Neural cell (in vitro differentiated cells): ENCODE results near the gene SLC39A10. TPM values are rescaled to one million over a fixed set of nuclear protein-coding genes. Genes with fewer than 3 reads are reported as not detected.

Experiments
- H2AFZ ChIP-seq: fragments of 200-600, 300-800 bp; sonication (generic), shearing (Covaris generic); 2 replicates; pipeline ENCODE4 v1.6.0; 2014; ENCODE audit warnings: low read depth, mild to moderate bottlenecking, antibody characterized with exemption, low read length, moderate library complexity
- H3F3A ChIP-seq: fragments of 200-600 bp; shearing (Covaris generic); 2 replicates; pipeline ENCODE4 v1.6.1; 2016; ENCODE audit warnings: mild to moderate bottlenecking, moderate library complexity, mixed read lengths, antibody characterized with exemption, low read length; ENCODE audit not compliant: insufficient read depth, poor library complexity, severe bottlenecking
- H3K27ac ChIP-seq: fragments of 200-600, 300-800 bp; sonication (generic), shearing (Covaris generic); 2 replicates; pipeline ENCODE4 v1.5.1; 2014; ENCODE audit warnings: mild to moderate bottlenecking, low read length, moderate library complexity
- H3K27me3 ChIP-seq: fragments of 300-800, 200-600 bp; sonication (generic), shearing (Covaris generic); 2 replicates; pipeline ENCODE4 v1.6.0; 2014; ENCODE audit warnings: mild to moderate bottlenecking, low read depth, low read length, moderate library complexity; ENCODE audit not compliant: insufficient read depth
- H3K36me3 ChIP-seq: fragments of 300-800, 200-600 bp; sonication (generic), shearing (Covaris generic); 2 replicates; pipeline ENCODE4 v1.5.1; 2014; ENCODE audit warnings: mild to moderate bottlenecking, antibody characterized with exemption, low read length, moderate library complexity; ENCODE audit not compliant: insufficient read depth
- H3K4me2 ChIP-seq: fragments of 300-800, 200-600 bp; sonication (generic), shearing (Covaris generic); 2 replicates; pipeline ENCODE4 v1.6.0; 2014; ENCODE audit warnings: mild to moderate bottlenecking, low read length
- H3K4me3 ChIP-seq: fragments of 300-800, 200-600 bp; sonication (generic), shearing (Covaris generic); 2 replicates; pipeline ENCODE4 v1.5.1; 2014; ENCODE audit warnings: mild to moderate bottlenecking, low read length, moderate library complexity
- H3K79me2 ChIP-seq: fragments of 200-600 bp; shearing (Covaris generic); replicated peaks from 2 replicates; pipeline ENCODE4 v1.6.0; 2014; ENCODE audit warnings: mild to moderate bottlenecking, low read length, moderate library complexity; ENCODE audit not compliant: insufficient read depth
- H3K9ac ChIP-seq: fragments of 300-800, 200-600 bp; sonication (generic), shearing (Covaris generic); 2 replicates; pipeline ENCODE4 v1.6.1; 2016; ENCODE audit warnings: mild to moderate bottlenecking, low read length, mixed read lengths
- H3K9me2 ChIP-seq: fragments of 200-600 bp; shearing (Covaris generic); 2 replicates; pipeline ENCODE4 v1.6.1; 2016; ENCODE audit warnings: mild to moderate bottlenecking, low read length, mixed read lengths; ENCODE audit not compliant: insufficient read depth
- H3K9me3 ChIP-seq: fragments of 200-600, 300-800 bp; sonication (generic), shearing (Covaris generic); 2 replicates; pipeline ENCODE4 v1.6.1; 2016; ENCODE audit warnings: mild to moderate bottlenecking, mixed run types, low read length, moderate library complexity, mixed read lengths
- H4K20me1 ChIP-seq: fragments of 200-600 bp; shearing (Covaris generic); 2 replicates; pipeline ENCODE4 v1.6.1; 2016; ENCODE audit warnings: mild to moderate bottlenecking, mixed run types; ENCODE audit not compliant: insufficient read depth
- CTCF ChIP-seq: fragments of 450-650 bp; IDR thresholded peaks from 2 replicates; pipeline ENCODE4 v1.5.1; 2014; ENCODE audit warnings: antibody characterized with exemption, mild to moderate bottlenecking, moderate library complexity; ENCODE audit not compliant: poor library complexity, severe bottlenecking
- EP300 ChIP-seq: fragments of 450-650 bp; conservative IDR thresholded peaks from 2 replicates; pipeline ENCODE4 v1.6.1; 2014; ENCODE audit warnings: antibody characterized with exemption, mild to moderate bottlenecking, moderate library complexity; ENCODE audit not compliant: poor library complexity, severe bottlenecking
- EZH2 ChIP-seq: fragments of 200-600, 300-800 bp; shearing (Covaris generic), sonication (generic); IDR thresholded peaks from 2 replicates; pipeline ENCODE4 v1.6.1; 2014; ENCODE audit warnings: antibody characterized with exemption, low read length, borderline replicate concordance, mild to moderate bottlenecking; ENCODE audit not compliant: insufficient read depth, poor library complexity, severe bottlenecking
- MXI1 ChIP-seq: fragments of 450-650 bp; conservative IDR thresholded peaks from 2 replicates; pipeline ENCODE4 v1.6.1; 2014; ENCODE audit warnings: antibody characterized with exemption, mild to moderate bottlenecking; ENCODE audit not compliant: poor library complexity, severe bottlenecking
- POLR2AphosphoS5 ChIP-seq: IDR thresholded peaks from 2 replicates; pipeline ENCODE4 v1.6.1; 2012
- RAD21 ChIP-seq: fragments of 450-650 bp; conservative IDR thresholded peaks from 2 replicates; pipeline ENCODE4 v1.6.1; 2014; ENCODE audit warnings: antibody characterized with exemption, mild to moderate bottlenecking, moderate library complexity
- SMC3 ChIP-seq: fragments of 450-650 bp; conservative IDR thresholded peaks from 2 replicates; pipeline ENCODE4 v1.6.1; 2014; ENCODE audit warnings: antibody characterized with exemption, mild to moderate bottlenecking, moderate library complexity; ENCODE audit not compliant: poor library complexity
- TAF1 ChIP-seq: IDR thresholded peaks from 2 replicates; pipeline ENCODE4 v1.6.1; 2012; ENCODE audit warnings: low read depth
- polyA plus RNA-seq: library from polyadenylated mRNA; depleted of rRNA; stranded (reverse); fragments of >200 nt; gene quantifications from 2 replicates; pipeline ENCODE4 v1.2.3, GENCODE V29; 2014
- TF ChIP-seq, protein P1 (sequence below): IDR thresholded peaks from 2 replicates; pipeline ENCODE4 v1.6.1; 2012; ENCODE audit warnings: borderline replicate concordance

Gene SLC39A10
- polyA plus RNA-seq, 1 donor from 2014 or later = 71.7 TPM

DNA sequence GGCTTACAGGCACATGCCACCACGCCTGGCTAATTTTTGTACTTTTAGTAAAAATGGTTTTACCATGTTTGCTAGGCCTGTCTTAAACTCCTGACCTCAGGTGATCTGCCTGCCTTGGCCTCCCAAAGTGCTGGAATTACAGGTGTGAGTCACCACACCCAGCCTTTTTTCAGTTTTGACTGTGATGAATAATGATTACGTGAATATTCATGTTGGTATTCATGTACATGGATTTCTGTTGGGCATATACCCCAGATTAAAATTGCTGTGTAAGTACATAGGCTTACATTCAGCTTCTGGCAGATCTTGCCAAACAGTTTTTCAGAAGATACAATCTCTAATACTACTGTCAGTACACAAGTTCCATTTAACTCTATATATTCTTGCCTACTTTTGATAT, 20.9 kb downstream of the SLC39A10 start:
- no peaks in the 10 kb centered on the region for H4K20me1 ChIP-seq
- H3K9ac ChIP-seq = no peak overlapping the region
- H3K9me2 ChIP-seq = no peaks in the 10 kb centered on the region
- H3K79me2 ChIP-seq = peaks cover 8% of the 10 kb centered on the region
- no peak overlapping the region for H3K27ac ChIP-seq
- H3K36me3 ChIP-seq = peaks cover 9% of the 10 kb centered on the region
- no peaks in the 10 kb centered on the region for H3K27me3 ChIP-seq
- no peaks in the 10 kb centered on the region for H3F3A ChIP-seq
- no peaks in the 10 kb centered on the region for H3K9me3 ChIP-seq
- H3K4me2 ChIP-seq = no peak overlapping the region
- no peak overlapping the region for H3K4me3 ChIP-seq
- TF ChIP-seq MXI1 = no peak
- H2AFZ ChIP-seq = no peak overlapping the region

- H4K20me1 ChIP-seq = no peaks in the 10 kb centered on the region
- H2AFZ ChIP-seq = no peak overlapping the region
- H3K4me2 ChIP-seq = no peak overlapping the region
- no peaks in the 10 kb centered on the region for H3K9me2 ChIP-seq
- H3F3A ChIP-seq = no peaks in the 10 kb centered on the region
- no peaks in the 10 kb centered on the region for H3K9me3 ChIP-seq
- H3K9ac ChIP-seq = no peak overlapping the region
- H3K36me3 ChIP-seq = peaks cover 9% of the 10 kb centered on the region
- H3K27me3 ChIP-seq = no peaks in the 10 kb centered on the region
- peaks cover 8% of the 10 kb centered on the region for H3K79me2 ChIP-seq
- TF ChIP-seq RAD21 (no peak), POLR2AphosphoS5 (no peak), CTCF (no peak), EP300 (no peak), TAF1 (no peak), MXI1 (no peak), EZH2 (no peak), SMC3 (no peak)
- TF ChIP-seq, protein P1, sequence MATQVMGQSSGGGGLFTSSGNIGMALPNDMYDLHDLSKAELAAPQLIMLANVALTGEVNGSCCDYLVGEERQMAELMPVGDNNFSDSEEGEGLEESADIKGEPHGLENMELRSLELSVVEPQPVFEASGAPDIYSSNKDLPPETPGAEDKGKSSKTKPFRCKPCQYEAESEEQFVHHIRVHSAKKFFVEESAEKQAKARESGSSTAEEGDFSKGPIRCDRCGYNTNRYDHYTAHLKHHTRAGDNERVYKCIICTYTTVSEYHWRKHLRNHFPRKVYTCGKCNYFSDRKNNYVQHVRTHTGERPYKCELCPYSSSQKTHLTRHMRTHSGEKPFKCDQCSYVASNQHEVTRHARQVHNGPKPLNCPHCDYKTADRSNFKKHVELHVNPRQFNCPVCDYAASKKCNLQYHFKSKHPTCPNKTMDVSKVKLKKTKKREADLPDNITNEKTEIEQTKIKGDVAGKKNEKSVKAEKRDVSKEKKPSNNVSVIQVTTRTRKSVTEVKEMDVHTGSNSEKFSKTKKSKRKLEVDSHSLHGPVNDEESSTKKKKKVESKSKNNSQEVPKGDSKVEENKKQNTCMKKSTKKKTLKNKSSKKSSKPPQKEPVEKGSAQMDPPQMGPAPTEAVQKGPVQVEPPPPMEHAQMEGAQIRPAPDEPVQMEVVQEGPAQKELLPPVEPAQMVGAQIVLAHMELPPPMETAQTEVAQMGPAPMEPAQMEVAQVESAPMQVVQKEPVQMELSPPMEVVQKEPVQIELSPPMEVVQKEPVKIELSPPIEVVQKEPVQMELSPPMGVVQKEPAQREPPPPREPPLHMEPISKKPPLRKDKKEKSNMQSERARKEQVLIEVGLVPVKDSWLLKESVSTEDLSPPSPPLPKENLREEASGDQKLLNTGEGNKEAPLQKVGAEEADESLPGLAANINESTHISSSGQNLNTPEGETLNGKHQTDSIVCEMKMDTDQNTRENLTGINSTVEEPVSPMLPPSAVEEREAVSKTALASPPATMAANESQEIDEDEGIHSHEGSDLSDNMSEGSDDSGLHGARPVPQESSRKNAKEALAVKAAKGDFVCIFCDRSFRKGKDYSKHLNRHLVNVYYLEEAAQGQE = no peak
- H3K4me3 ChIP-seq = no peak overlapping the region
- no peak overlapping the region for H3K27ac ChIP-seq
These were observed 25.1 kb downstream of the SLC39A10 start for GRCh38 chr2:195682077-195682476.

DNA sequence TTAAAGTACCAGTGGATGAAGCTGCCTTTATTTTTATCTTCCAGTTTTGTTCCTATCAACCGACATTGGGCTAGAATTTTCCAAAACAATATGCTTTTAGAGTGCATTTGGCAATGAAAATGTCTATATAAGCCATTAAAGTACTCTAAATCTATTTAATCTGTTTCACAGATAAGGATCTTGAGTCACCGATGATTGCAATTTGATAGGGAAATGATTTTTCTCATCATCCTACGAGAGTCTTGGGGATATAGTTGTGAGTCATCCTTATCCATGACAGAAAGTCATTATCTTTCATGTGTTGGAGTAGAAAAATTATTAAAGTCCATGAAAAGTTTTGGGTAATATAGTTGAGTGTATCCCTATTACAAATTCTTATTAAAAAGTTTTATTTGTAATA, 26.1 kb downstream of the SLC39A10 start:
- Histone ChIP-seq H3K9me3 (no peaks in the 10 kb centered on the region), H3F3A (no peaks in the 10 kb centered on the region), H3K27ac (no peak overlapping the region), H3K4me3 (no peak overlapping the region), H3K79me2 (peaks cover 4% of the 10 kb centered on the region), H3K27me3 (no peaks in the 10 kb centered on the region), H3K9ac (no peak overlapping the region), H4K20me1 (no peaks in the 10 kb centered on the region), H3K4me2 (no peak overlapping the region), H2AFZ (no peak overlapping the region), H3K9me2 (no peaks in the 10 kb centered on the region), H3K36me3 (peaks cover 9% of the 10 kb centered on the region)
- TF ChIP-seq POLR2AphosphoS5 (no peak), TAF1 (no peak), RAD21 (no peak), EZH2 (no peak), SMC3 (no peak), CTCF (no peak), EP300 (no peak), MXI1 (no peak)
- TF ChIP-seq, protein P1 = no peak
